T-helper 17 cell (primary cell): ENCODE measurements around the gene STX18. TPM values are rescaled to one million over a fixed set of nuclear protein-coding genes. Genes with fewer than 3 reads are reported as not detected.
"Not testable (repeated sequence)": the region's sequence is repeated elsewhere in the genome, so short reads cannot be mapped to it uniquely, and the experiment has no call there.

Experiments
- ATAC-seq: fragments of 150-1000 bp; cut with Tn5 transposase; 2 replicates; pipeline ENCODE4 v1.10.0; 2021; ENCODE audit warnings: mild to moderate bottlenecking, moderate library complexity
- DNase-seq, 3 donors: peaks; one replicate each; pipeline versions ENCODE4 v3.0.0 to v3.0.0-alpha.2; 2020 to 2021
- H3K9me3 ChIP-seq: one replicate; pipeline ENCODE4 v1.7.0; 2013; ENCODE audit warnings: low read length, mild to moderate bottlenecking; ENCODE audit not compliant: control insufficient read depth, poor library complexity, severe bottlenecking
- H3K27ac Mint-ChIP-seq: one replicate; pipeline ENCODE4 v1.8.0; 2022; ENCODE audit warnings: mild to moderate bottlenecking, moderate library complexity, mixed read lengths
- H3K27me3 Mint-ChIP-seq: one replicate; pipeline ENCODE4 v1.8.0; 2022; ENCODE audit warnings: mixed read lengths
- H3K36me3 Mint-ChIP-seq: one replicate; pipeline ENCODE4 v1.8.0; 2022; ENCODE audit warnings: low read depth, mixed read lengths
- H3K4me1 Mint-ChIP-seq: one replicate; pipeline ENCODE4 v1.8.0; 2022; ENCODE audit warnings: mild to moderate bottlenecking, mixed read lengths
- H3K4me3 Mint-ChIP-seq: one replicate; pipeline ENCODE4 v1.8.0; 2022; ENCODE audit warnings: mild to moderate bottlenecking, moderate library complexity, mixed read lengths
- total RNA-seq, 4 donors: library from RNA in 2 of 4; stranded (reverse) in 2 of 4; gene quantifications; one replicate each; pipeline ENCODE4 v1.2.3 and lab custom pipeline; 2022 to 2026

The STX18 gene
- total RNA-seq, 2 donors from 2014 or later: 21.7 to 27.8 TPM

- no peaks in the 10 kb centered on the region for H3K9me3 ChIP-seq
- peaks cover 15% of the 10 kb centered on the region for H3K4me1 Mint-ChIP-seq
- H3K4me3 Mint-ChIP-seq: no peak overlapping the region
- ATAC-seq (no peak), DNase-seq (no peak)
- no peaks in the 10 kb centered on the region for H3K27me3 Mint-ChIP-seq
- H3K27ac Mint-ChIP-seq: no peak overlapping the region
- peaks cover 3% of the 10 kb centered on the region for H3K36me3 Mint-ChIP-seq
These were observed 31.0 kb upstream of the STX18 start for GRCh38 chr4:4572821-4573220.

- H3K27me3 Mint-ChIP-seq, H3K27ac Mint-ChIP-seq, H3K4me3 Mint-ChIP-seq: not testable (repeated sequence)
These were observed 28.0 kb upstream of the STX18 start for GRCh38 chr4:4569861-4570260.

GRCh38 chr4:4568806-4569427 lies 27.1 kb upstream of the STX18 start:
- DNase-seq: no peak
- no peak overlapping the region for H3K4me3 Mint-ChIP-seq
- H3K27me3 Mint-ChIP-seq: no peaks in the 10 kb centered on the region
- no peaks in the 10 kb centered on the region for H3K9me3 ChIP-seq
- no peak overlapping the region for H3K27ac Mint-ChIP-seq
- H3K4me1 Mint-ChIP-seq: no peaks in the 10 kb centered on the region
- ATAC-seq: no peak
- H3K36me3 Mint-ChIP-seq: peaks cover 5% of the 10 kb centered on the region

More at GRCh38 chr4:4569861-4570260, 28.0 kb upstream of the STX18 start:
- ATAC-seq, H3K4me1 Mint-ChIP-seq, DNase-seq, H3K9me3 ChIP-seq, H3K36me3 Mint-ChIP-seq: not testable (repeated sequence)

GRCh38 chr4:4566359-4566758 lies 24.5 kb upstream of the STX18 start:
- not testable (repeated sequence) for H3K4me1 Mint-ChIP-seq, H3K36me3 Mint-ChIP-seq

GRCh38 chr4:4564522-4564921 lies 22.7 kb upstream of the STX18 start:
- no peak for DNase-seq
- H3K9me3 ChIP-seq: no peaks in the 10 kb centered on the region
- Mint-ChIP-seq H3K4me3 (no peak overlapping the region), H3K27me3 (no peaks in the 10 kb centered on the region), H3K36me3 (peaks cover 7% of the 10 kb centered on the region), H3K27ac (no peak overlapping the region), H3K4me1 (peaks cover 4% of the 10 kb centered on the region)
- no peak for ATAC-seq

More at GRCh38 chr4:4566359-4566758, 24.5 kb upstream of the STX18 start:
- H3K27me3 Mint-ChIP-seq, H3K27ac Mint-ChIP-seq, ATAC-seq, DNase-seq, H3K9me3 ChIP-seq, H3K4me3 Mint-ChIP-seq: not testable (repeated sequence)

- H3K27me3 Mint-ChIP-seq: no peaks in the 10 kb centered on the region
- H3K27ac Mint-ChIP-seq: no peak overlapping the region
- DNase-seq (no peak), ATAC-seq (no peak)
- H3K4me1 Mint-ChIP-seq: peaks cover 6% of the 10 kb centered on the region
- H3K36me3 Mint-ChIP-seq: peaks cover 4% of the 10 kb centered on the region
- no peak overlapping the region for H3K4me3 Mint-ChIP-seq
- no peaks in the 10 kb centered on the region for H3K9me3 ChIP-seq
These were observed 18.8 kb upstream of the STX18 start for GRCh38 chr4:4560642-4561041.

- H3K9me3 ChIP-seq: no peaks in the 10 kb centered on the region
- DNase-seq (no peak), ATAC-seq (no peak)
- no peak overlapping the region for H3K4me3 Mint-ChIP-seq
- H3K4me1 Mint-ChIP-seq: peaks cover 6% of the 10 kb centered on the region
- H3K36me3 Mint-ChIP-seq: peaks cover 2% of the 10 kb centered on the region
- H3K27ac Mint-ChIP-seq: no peak overlapping the region
- no peaks in the 10 kb centered on the region for H3K27me3 Mint-ChIP-seq
These were observed 18.3 kb upstream of the STX18 start for GRCh38 chr4:4560136-4560535.

- H3K9me3 ChIP-seq: no peaks in the 10 kb centered on the region
- Mint-ChIP-seq H3K4me1 (peaks cover 6% of the 10 kb centered on the region), H3K4me3 (no peak overlapping the region), H3K27me3 (no peaks in the 10 kb centered on the region), H3K27ac (no peak overlapping the region), H3K36me3 (peaks cover 5% of the 10 kb centered on the region)
- ATAC-seq: no peak
- DNase-seq: no peak
These were observed 17.7 kb upstream of the STX18 start for GRCh38 chr4:4559596-4559995.

GRCh38 chr4:4558881-4559280 lies 17.0 kb upstream of the STX18 start:
- ATAC-seq: no peak
- no peaks in the 10 kb centered on the region for H3K27me3 Mint-ChIP-seq
- peaks cover 6% of the 10 kb centered on the region for H3K4me1 Mint-ChIP-seq
- DNase-seq: no peak
- H3K4me3 Mint-ChIP-seq: no peak overlapping the region
- H3K36me3 Mint-ChIP-seq: peaks cover 5% of the 10 kb centered on the region
- no peak overlapping the region for H3K27ac Mint-ChIP-seq
- no peaks in the 10 kb centered on the region for H3K9me3 ChIP-seq

- Mint-ChIP-seq H3K27ac (no peak overlapping the region), H3K4me1 (peaks cover 3% of the 10 kb centered on the region), H3K27me3 (no peaks in the 10 kb centered on the region), H3K36me3 (peaks cover 7% of the 10 kb centered on the region), H3K4me3 (no peak overlapping the region)
- DNase-seq (no peak), ATAC-seq (no peak)
- H3K9me3 ChIP-seq: no peaks in the 10 kb centered on the region
These were observed 14.1 kb upstream of the STX18 start for GRCh38 chr4:4555916-4556315.

- Mint-ChIP-seq H3K27me3 (no peaks in the 10 kb centered on the region), H3K4me1 (peaks cover 3% of the 10 kb centered on the region), H3K27ac (no peak overlapping the region), H3K36me3 (peaks cover 12% of the 10 kb centered on the region), H3K4me3 (no peak overlapping the region)
- ATAC-seq: no peak
- no peak for DNase-seq
- H3K9me3 ChIP-seq: no peaks in the 10 kb centered on the region
These were observed 12.4 kb upstream of the STX18 start for GRCh38 chr4:4554234-4554633.

- H3K27me3 Mint-ChIP-seq, H3K9me3 ChIP-seq, H3K4me1 Mint-ChIP-seq, ATAC-seq, H3K27ac Mint-ChIP-seq, H3K4me3 Mint-ChIP-seq, DNase-seq: not testable (repeated sequence)
- peaks cover 20% of the 10 kb centered on the region for H3K36me3 Mint-ChIP-seq
These were observed 10.2 kb upstream of the STX18 start for GRCh38 chr4:4552042-4552441.

GRCh38 chr4:4550161-4550560 lies 8.3 kb upstream of the STX18 start:
- not testable (repeated sequence) for DNase-seq, H3K9me3 ChIP-seq, H3K4me1 Mint-ChIP-seq, ATAC-seq, H3K4me3 Mint-ChIP-seq, H3K27ac Mint-ChIP-seq, H3K27me3 Mint-ChIP-seq
- H3K36me3 Mint-ChIP-seq: peaks cover 20% of the 10 kb centered on the region

GRCh38 chr4:4549534-4549933 lies 7.7 kb upstream of the STX18 start:
- DNase-seq (no peak), ATAC-seq (no peak)
- no peaks in the 10 kb centered on the region for H3K9me3 ChIP-seq
- Mint-ChIP-seq H3K27ac (no peak overlapping the region), H3K36me3 (peaks cover 18% of the 10 kb centered on the region), H3K27me3 (no peaks in the 10 kb centered on the region), H3K4me1 (peaks cover 10% of the 10 kb centered on the region), H3K4me3 (no peak overlapping the region)
